ENCODE data around the gene CREB3L4.
A peak's percentile ranks its signal among the peaks of the same experiment; 100 is the strongest.

The CREB3L4 gene

DNA sequence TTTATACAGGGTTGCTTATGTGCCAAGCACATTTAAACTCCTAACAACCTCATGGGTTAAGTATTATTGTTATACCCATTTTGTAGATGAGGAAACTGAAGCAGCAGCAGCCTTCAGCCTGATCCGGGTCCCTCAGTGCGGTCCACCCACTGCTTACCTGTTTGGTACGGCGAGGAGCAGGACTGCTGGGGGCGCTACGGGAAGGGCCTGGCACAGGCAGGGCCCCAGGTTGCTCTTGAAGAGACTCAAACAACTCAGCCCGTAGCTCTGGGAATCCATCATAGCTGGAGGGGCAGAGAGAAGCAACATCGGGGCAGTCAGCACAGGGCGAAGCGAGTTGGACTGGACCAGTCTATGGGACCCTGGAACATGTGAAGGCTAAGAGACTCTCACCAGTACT is 30.4 kb upstream of the CREB3L4 start:
- DNase-seq (ENCODE audit: low read depth in 2 of 2) = no peak

DNA sequence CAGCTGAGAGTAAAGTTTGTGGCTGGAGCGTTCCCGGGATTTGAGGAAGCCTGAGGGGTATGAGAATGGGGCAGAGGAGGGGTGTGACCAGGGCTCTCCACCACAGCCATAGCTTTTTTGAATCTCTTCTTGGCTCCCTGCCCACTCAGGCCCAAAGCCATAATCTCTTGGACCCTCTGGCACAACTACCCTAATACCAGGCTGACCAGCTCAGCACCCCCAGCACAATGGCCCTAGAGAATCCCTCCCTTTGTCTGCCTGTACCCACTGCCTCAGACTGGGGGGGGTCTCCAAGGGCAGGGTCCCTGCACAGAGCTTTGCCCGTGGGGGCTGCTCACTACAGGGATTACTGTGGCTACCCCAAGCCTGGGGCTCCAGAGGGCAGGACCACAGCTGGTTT is 28.7 kb upstream of the CREB3L4 start:
- no peak for DNase-seq (ENCODE audit: low read depth in 2 of 2)

DNA sequence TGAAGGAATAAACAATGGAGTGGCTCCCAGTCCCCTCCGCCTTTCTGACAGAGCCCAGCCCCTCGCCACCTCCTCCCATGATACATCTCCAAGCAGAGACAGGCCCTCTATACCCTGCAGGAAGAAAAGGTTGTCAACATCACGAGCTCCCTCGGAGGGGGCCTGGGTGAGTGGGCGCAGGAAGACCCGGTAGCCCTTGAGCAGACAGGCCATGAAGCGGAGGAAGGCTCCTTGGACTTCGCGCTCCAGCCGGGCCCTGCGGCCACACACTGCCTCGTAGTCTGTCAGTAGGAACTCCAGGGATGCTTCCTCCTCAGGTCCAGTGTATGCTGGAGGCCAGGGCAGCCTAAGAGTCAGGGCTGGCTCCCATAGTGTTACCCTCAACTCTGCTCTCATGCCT is 28.2 kb upstream of the CREB3L4 start:
- no peak for DNase-seq (ENCODE audit: low read depth in 2 of 2)

DNA sequence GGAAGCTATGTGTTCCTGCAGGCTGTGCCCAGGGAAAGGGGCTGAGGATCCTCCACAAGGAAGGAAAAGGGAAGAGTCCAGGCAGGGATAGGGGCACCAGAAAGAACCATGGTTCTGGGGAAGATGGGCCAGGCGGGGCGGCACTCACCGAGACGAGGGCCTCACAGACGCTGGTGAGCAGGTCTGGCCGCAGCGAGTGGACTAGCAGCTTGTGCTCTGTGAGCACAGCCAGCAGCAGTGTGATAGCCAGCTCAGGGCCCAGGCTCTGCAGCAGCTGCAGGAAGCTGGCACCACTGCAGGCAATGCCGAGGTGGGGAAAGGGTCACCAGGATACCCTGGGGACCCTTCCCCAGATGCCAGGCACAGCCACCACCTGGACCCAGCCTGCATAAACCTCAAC is 26.9 kb upstream of the CREB3L4 start:
- no peak for DNase-seq (ENCODE audit: low read depth in 2 of 2)

DNA sequence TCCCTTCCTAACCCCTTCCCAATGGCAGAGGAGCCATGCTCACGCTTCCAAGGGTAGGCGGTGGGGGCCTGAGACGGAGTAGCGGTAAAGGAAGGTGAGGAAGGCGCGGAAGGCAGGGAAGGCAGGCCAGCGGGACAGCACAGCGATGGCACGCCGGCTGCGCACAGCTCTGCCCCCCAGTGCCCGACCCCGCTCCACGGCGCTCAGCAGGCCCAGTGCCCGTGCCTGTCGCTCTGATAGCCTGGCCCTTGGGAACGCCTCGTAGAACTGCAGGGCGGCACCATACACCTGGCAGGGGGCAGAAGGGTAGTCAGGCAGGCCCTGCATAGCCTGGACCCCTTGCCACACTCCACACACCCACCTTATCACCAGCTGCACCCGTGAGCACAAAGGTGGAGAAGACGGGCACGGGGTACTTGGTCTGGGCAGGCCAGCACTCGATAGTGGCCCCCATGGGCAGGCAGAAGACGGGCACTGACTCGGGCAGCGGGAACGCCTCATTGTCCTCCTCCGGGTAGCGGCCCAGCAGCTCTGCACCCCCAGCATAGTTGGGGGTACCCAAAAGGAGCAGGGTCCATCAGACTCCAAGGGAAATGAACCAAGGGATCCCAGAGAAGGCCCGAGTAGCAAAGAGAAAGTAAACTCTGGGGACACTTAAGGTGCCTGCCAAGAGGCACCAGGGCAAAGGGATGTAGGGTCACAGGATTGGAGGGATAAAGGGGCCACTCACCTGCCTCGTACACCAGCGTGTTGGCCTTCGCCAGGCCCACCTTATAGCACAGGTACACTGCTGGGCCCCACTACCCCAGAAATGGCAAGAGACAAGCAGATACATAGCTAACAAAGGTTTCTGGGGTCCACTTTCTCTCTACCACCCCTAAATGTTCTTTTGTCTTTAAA is 25.6 kb upstream of the CREB3L4 start:
- DNase-seq (ENCODE audit: low read depth in 2 of 2) = no peak

DNA sequence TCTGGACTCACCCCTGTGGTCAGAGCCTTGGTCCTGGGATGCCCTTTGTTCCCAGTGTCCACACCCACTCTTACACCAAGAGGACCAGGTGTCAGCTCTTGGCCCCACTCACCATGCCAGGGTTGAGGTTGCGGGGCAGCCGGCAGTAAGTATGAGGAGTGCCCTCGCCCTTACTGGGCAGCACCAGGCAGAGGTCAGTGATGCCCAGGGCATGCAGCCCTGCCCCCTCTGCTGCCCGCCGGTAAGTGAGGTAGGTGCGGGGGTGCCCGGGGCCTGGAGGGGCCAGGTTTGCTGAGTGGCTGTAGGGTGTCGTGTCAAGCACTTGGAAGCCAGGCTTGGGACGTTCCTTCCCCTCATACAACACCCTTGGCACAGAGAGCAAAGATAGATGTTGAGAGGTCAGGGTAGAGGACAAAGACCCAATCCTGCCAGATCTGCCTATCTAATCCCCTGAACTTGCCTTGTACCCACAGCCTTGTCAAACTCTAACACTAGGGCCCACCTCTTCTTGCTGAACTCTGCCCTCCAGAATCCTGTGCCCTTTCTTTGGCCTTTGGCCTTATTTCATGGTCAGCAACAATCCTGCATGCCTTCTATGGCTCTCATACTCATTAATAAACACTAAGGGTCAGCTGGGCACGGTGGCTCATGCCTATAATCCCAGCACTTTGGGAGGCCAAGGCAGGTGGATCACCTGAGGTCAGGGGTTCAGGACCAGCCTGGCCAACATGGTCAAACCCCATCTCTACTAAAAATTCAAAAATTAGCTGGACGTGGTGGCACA is 24.7 kb upstream of the CREB3L4 start:
- DNase-seq (ENCODE audit: low read depth in 2 of 2) = no peak

DNA sequence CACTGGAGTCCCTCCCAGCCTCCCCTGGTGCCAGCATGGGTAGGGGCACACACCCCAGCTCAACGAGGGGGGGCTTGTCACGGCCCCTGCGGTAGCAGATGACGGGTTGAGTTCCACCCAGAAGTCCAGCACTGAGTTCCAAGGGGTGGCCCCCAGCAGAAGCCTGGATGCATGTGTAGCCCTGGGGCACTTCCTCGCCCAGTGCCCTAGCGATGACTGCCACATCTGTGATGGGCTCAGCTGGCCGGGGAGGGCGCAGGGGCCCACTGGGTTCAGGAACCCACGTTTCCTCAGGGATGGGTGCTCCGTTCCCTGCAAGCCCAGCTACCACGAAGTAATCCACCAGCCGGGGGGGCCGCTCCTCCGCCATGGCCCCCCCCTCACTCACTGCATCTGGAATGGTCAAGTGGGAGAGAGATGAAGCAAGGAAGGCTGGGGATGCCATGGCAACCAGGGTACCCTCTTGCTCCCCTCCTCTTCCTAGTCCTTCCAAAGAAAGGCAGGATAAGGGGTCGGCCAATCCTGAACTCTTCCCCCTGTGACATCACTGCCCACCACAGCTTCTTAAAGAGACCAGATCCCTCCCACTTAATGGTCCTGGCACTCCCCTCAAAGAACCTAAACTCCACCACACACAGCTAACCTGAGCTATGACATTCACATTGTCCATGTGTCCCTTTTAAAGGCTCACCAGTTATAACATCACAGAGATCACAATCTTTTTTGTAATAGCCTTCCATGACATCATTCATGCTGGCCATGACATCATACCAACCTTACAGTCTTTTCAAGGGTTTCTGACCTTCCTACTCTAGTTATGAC is 23.5 kb upstream of the CREB3L4 start:
- DNase-seq (ENCODE audit: low read depth in 2 of 2) = no peak

DNA sequence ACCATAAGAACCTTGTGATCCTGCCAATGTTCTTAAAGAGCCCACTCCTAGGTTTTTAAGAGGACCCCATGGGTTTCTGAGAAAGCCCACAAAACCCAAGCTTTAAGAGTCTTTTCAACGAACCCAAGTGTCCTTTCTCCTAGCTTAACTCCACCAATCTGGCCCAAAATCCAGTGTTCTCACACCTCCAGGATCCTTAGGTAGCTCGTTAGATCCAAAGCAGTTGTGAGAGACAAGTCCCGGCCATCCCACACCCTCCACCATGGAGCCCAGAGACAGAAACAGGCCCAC is 22.9 kb upstream of the CREB3L4 start:
- no peak for DNase-seq (ENCODE audit: low read depth in 2 of 2)

DNA sequence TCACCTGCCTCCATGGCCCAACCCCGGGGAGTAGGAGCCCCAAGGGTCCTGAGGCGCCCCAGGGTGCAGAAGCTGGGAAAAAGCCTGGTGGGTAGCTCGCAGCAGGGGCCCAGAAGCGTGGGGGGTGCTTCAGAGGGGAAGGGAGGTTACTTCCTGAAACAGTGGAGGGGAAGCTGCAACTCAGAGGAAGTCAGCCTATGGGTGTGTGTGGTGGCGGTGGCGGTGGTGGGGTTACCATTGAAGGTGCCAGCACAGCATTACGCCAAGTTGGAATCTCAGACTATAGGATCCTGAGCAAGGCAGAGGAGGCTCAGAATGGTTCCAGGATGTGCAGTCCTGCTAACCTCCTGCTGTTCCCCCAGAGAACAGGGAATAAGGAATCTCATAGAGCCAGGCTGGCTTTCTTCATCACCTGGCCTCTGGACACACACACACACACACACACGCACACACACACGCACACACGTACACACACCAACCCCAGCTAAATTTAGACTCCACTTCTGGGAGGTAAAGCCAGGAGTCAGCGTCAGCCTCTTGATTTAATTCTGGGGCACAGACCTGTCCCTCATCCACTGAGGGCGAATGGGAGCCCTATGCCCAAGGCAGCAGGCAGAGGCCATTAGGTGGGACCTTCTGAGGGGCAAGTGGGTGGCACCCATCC is 22.4 kb upstream of the CREB3L4 start:
- DNase-seq (ENCODE audit: low read depth in 2 of 2) = peak; percentile 66

DNA sequence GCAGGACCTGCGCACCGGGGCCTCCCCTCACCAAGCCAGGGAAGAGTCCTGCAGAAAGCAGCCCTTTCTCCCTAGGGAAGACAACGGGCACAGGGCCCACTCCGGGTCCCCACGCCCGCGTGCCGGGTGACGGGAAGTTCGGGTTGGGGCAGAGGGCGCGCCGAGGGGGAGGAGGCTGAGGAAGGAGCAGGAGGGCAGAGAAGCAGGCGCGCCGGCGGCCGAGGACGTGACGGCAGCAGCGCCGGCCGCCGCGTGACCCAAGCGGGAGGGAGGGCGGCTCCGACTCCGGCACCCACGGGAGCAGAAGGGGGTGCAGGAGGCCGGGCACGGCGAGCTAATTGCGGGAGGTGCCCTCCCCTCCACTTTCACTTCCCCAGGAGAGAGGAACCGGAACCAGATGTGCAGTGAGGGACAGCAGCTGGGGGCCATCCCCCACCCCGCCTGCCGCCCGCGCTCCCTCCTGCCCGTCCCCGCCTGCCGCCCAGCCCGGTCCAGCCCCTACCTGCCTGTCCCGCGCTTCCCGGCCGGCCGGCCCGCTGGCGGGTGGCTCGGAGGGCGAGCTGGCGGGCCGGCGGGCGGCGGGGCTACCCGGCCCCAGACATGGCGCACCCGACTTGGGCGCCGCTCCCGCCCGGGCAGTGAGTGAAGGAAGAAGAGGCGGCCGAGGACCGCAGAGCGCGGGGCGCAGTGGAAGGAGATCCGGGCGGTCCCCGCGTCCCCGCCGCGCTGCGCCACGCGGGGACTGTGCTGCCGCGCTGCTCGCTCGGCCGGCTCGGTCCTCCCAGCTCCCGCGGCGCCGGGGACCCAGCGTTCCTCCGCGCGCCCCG is 21.7 kb upstream of the CREB3L4 start:
- DNase-seq (ENCODE audit: low read depth in 2 of 2) = peak; percentile 62 to 70

DNA sequence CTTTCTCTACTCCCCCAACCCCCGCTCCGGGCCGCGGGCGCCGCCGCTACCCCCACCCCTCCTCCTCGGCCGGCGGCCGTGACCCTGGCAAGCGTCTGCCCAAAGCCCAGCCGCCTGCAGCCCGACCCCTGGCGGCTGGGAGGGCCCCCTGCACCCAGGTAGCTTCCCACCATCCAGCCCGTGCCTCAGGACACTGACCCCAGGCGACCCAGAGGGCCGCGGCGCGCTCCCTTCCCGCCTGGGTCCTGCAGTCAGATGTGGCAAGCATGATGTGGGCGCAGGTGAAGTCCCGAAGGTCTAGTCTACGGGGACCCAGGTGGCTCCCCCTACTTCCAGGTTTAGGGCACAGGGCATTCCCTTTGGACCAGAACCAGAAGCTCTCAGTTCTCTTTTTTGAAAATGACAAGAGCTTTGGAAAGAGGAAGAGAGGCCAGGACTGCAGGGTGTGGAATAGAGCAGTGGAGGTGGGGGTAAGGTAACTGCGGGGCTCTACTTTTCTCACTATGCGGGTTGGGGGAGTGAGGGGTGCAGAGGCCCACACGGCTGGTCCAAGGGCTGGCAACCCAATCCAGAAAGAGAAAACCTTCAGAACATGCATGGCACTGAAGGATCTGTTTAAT is 21.0 kb upstream of the CREB3L4 start, which contains the start of gene DENND4B:
TSS of gene DENND4B (minus strand) at position 97 of the 620 bp plus-strand sequence. CDS start 2,344 bp downstream, outside the sequence.
- DNase-seq (ENCODE audit: low read depth in 2 of 2) = peak; percentile 67 to 68

DNA sequence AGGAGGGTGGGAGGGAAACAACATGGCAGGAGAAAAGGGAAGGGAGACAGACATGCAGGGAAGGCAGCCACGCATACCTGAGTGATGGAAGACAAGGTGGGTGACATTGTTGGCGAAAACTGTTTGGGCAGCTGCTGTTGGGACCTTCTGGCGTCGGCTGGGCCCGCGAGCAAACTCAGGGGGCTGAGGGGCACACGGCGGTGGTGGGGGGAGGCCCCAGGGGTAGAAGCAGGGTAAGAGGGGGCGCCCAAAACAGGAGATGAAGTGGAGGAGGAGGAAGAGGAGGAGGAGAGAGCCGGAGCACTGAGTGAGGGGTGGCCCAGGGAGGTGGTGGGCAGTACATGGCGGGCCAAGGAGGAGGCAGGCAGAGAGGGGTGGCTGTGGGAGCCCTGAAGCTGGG is 16.5 kb upstream of the CREB3L4 start:
- DNase-seq (ENCODE audit: low read depth in 2 of 2) = no peak

DNA sequence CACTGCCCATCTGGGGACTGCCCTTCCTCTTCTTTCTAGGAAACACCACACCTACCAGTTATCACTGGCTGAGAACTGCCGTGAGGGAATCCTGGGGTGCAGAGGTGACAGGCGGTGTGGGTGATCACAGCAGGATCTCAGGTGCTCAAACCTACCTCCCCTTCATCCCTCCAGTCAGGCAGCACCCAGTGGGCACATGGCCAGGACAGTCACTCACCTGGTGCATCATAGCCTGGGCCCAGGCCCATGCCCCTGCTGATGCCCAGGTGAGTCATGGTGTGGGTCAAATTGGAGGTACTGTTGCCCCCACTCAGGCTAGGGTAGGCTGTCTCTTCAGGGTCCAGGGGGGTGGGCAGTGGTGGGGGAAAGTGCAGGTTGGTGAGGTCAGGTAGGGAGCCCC is 15.9 kb upstream of the CREB3L4 start:
- DNase-seq (ENCODE audit: low read depth in 2 of 2) = no peak

DNA sequence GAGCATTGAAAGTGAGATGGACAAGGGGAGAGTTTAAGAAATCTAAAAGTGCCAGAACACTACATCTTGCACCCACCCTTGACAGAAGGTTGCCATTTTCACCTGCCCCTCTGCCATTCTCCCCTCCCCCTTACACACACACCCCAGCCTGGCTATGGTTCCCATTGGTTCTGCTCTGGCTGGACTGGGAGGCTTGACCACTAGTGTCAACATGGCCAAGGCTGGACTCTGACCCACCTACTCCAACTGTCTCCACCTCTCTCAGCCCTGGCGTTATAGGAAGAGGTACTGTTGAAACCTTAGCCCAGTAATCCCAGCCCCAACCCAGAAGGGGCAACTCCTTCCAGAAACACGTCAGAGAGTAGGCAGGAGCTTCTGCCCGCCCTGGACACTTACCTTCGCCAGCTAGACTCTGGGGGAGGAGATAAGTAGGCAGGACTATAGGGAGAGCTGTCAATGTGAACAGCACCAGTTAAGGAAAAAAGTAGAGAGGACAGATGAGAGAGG is 13.8 kb upstream of the CREB3L4 start:
- no peak for DNase-seq (ENCODE audit: low read depth in 2 of 2)

DNA sequence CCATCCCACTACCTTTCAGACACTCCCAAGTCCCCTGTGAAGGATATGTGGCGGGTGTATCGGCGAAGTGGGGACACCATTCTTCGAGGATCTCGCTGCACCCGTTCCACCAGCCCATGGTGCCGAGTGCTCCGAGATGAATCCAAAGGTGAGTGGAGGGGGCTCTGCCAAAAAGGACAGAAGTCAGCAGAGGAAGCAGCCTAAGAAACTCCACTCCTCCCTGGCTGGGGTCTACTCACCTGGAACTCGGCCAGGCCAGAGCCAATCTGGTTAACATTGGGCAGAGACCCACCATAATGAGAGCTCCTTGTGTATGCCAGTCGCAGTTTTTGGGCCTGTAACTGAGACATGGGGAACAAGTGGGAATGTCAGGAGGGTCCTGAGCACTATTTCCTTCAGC is 12.9 kb upstream of the CREB3L4 start:
- DNase-seq (ENCODE audit: low read depth in 2 of 2) = no peak

DNA sequence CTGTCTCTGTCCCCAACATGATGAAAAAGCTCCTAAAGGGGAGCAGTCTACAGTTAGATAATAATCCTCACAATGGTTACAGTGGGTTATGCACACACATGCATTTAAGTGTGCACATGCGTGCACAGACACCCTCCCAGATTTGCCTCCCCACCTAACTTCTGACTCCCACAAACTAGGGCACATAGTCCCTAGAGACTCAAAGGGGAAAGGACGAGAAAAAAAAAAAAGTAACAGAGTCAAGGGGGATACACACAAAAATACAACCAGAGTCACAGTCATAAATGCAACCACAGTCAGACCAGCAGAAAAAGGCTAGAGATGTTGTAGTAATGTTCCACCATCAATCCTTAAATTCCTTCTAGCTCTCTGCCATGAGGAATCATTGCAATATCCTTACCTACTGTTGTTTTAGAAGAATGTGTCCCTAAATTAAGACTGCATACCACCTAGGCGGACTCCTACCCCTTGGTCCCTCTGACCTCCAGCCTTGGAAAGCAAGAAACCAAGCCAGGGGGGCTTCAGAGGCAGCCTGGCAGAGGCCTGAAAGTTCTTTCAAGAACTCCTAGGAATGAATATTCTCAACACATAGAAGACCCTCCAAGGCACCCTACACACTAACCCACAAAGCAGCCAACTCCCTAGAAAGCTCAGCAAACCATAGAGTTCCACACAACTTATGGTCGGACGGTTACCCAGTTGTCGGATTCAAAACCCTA is 10.5 kb upstream of the CREB3L4 start:
- DNase-seq (ENCODE audit: low read depth in 2 of 2) = no peak

DNA sequence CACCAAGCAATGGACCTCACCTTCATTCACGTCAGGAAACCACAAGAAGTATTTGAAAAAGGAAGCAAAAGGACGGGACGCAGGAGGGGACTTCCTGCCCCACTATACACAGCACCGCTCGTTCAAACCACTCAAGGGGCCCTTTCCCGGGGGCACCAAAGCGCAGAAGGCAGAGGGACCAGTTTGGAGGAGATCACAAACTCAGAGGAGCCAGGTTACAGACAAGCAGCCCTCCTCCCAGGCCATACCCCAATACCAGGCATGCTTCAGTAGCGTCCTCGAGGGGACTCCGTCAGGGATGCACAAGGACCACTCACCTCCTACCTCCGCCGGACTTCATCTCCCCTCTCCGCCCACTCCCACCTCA is 10.0 kb upstream of the CREB3L4 start:
- peak in 1 of 2 donors; percentile 33 for DNase-seq (ENCODE audit: low read depth in 2 of 2)

DNA sequence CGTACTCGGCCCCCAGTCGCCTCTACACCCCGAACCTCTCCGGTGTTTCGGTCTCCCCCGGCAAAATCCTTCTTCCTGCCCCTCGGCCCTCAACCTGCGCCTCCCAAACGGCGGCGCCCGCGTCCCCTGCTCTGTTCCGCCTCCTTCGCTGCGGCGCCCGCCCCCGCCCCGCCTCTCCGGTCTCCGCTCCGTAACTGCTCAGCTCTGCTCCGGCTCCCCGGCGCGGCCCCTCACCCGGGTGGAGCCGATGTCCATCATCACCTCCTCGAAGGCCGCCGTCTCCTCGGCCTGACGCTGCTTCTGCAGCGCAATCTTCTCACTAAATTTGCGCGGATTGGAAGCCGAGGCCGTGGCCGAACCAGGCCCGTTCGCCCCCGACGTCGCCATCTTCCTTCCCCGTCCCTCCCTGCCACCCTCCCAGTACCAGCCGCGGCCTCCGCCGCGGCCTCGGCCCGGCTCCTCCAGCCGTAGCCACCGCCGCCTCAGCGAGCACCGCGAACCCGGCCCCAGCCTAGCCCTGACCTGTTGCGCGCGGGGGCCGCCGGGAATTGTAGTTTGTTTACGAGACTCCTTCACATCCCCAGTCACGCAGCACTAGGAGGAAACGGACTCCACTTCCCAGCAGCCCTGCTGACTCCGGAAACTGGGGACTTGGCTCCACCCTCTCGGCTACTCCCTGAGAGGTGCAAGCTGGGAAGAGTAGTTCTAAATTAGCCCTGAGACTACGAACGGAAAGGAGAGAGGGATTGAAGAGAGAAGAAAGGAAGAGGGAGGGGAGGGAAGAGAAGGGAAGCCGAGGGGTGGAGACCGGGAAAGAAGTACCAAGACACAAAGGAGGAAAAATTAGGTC is 9.4 kb upstream of the CREB3L4 start, which contains the start of gene CRTC2:
TSS of gene CRTC2 (minus strand) at position 502 of the 850 bp plus-strand sequence. CDS start at position 387, 115 bp downstream.
- peak; percentile 94 to 96 for DNase-seq (ENCODE audit: low read depth in 2 of 2)

DNA sequence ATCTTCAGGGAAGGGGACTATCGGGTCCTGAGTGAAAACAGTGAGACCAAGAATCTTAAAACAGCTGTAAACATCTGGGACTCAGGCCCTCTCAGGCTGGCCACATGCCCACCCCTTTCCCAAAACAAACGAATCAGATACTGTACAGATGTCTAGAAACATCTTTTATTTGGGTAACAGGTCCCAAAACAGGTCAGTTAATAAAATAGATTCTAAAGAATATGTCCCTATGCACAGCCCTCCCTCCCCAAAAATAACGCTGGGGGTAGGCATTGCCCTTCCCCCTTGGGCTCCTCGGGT is 8.8 kb upstream of the CREB3L4 start:
- DNase-seq (ENCODE audit: low read depth in 2 of 2) = no peak

All from stimulated activated CD8-positive, alpha-beta memory T cell treated with anti-CD3 and anti-CD28 coated beads, Interleukin-15, amount 100 ng/mL, for 48 hours (primary cell).